Measurements from ENCODE around the gene WDFY4.

DNA sequence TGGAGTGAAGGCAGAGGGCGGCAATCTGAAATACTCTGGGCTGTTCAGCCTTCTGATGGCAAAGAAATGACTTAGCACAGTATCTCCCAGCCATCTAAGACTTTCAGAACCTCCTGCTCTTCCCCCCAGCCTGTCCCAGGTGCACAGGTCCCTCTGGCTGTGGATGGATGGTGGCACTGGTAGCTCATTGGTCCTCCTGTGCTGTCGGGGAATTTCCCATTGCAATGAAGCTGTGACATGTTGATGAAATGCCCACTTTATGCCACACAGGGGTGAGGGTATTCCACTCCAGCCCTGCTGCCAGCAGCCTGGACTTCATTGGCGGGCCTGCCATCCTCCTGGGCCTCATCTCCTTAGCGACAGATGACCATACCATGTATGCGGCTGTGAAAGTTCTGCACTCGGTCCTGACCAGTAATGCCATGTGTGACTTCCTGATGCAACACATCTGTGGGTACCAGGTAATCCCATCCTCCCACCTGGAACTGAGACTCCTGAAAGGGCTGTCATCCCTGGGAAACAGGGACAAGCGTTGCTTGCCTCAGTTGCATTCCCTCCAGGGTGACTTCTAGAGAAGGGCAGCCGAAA is 105.9 kb downstream of the WDFY4 start:
- TF ChIP-seq CTCF (conservative IDR thresholded peaks at IDR 0.05; ENCODE audit: low read length) (no peak), EZH2phosphoT487 (IDR thresholded peaks at IDR 0.05; ENCODE audit: borderline replicate concordance) (no peak)
